Measurements from ENCODE around the gene PFN1. TPM values are rescaled to one million over a fixed set of nuclear protein-coding genes. Genes with fewer than 3 reads are reported as not detected.

The PFN1 gene
- total RNA-seq, 2 donors from 2014 or later = 880 to 935 TPM

- Mint-ChIP-seq H3K4me1 (peaks cover 30% of the 10 kb centered on the region), H3K27ac (peak overlapping the region; percentile 89), H3K36me3 (ENCODE audit: low read depth) (peaks cover 48% of the 10 kb centered on the region), H3K27me3 (ENCODE audit: insufficient read depth) (no peaks in the 10 kb centered on the region), H3K4me3 (no peak overlapping the region), H3K9me3 (no peaks in the 10 kb centered on the region)
- H3K9me3 ChIP-seq (ENCODE audit: control insufficient read depth, low read length) = no peaks in the 10 kb centered on the region
- no peak overlapping the region for H3K4me3 ChIP-seq (ENCODE audit: low read length)
- H3K9ac ChIP-seq (ENCODE audit: extremely low read depth, low read length, poor library complexity, severe bottlenecking) = no peak overlapping the region
- no peak overlapping the region for H3K27ac ChIP-seq (ENCODE audit: low read depth, low read length)
- DNase-seq = no peak
- peaks cover 10% of the 10 kb centered on the region for H3K4me1 ChIP-seq (ENCODE audit: control insufficient read depth, insufficient read depth, low read length)
- WGBS, 2 experiments (ENCODE audit: insufficient coverage in 1 of 2, insufficient read length in 1 of 2) = 93 to 100% methylated on average over 1 to 3 of the region's 3 CpGs
- TF ChIP-seq, protein P1, sequence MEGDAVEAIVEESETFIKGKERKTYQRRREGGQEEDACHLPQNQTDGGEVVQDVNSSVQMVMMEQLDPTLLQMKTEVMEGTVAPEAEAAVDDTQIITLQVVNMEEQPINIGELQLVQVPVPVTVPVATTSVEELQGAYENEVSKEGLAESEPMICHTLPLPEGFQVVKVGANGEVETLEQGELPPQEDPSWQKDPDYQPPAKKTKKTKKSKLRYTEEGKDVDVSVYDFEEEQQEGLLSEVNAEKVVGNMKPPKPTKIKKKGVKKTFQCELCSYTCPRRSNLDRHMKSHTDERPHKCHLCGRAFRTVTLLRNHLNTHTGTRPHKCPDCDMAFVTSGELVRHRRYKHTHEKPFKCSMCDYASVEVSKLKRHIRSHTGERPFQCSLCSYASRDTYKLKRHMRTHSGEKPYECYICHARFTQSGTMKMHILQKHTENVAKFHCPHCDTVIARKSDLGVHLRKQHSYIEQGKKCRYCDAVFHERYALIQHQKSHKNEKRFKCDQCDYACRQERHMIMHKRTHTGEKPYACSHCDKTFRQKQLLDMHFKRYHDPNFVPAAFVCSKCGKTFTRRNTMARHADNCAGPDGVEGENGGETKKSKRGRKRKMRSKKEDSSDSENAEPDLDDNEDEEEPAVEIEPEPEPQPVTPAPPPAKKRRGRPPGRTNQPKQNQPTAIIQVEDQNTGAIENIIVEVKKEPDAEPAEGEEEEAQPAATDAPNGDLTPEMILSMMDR (conservative IDR thresholded peaks at IDR 0.05) = no peak
- no peaks in the 10 kb centered on the region for H3K27me3 ChIP-seq (ENCODE audit: control insufficient read depth, insufficient read depth, low read length, poor library complexity, severe bottlenecking)
- H3K36me3 ChIP-seq (ENCODE audit: control insufficient read depth, insufficient read depth, low read length) = peaks cover 47% of the 10 kb centered on the region
Observed at GRCh38 chr17:4944163-4944553, 4.2 kb downstream of the PFN1 start.

- Mint-ChIP-seq H3K27me3 (ENCODE audit: insufficient read depth) (no peaks in the 10 kb centered on the region), H3K9me3 (no peaks in the 10 kb centered on the region), H3K36me3 (ENCODE audit: low read depth) (peaks cover 51% of the 10 kb centered on the region), H3K4me1 (peaks cover 40% of the 10 kb centered on the region), H3K4me3 (peak overlapping the region; percentile 94), H3K27ac (peak overlapping the region; percentile 10)
- Histone ChIP-seq H3K36me3 (ENCODE audit: control insufficient read depth, insufficient read depth, low read length) (peaks cover 51% of the 10 kb centered on the region), H3K9ac (ENCODE audit: extremely low read depth, low read length, poor library complexity, severe bottlenecking) (no peak overlapping the region), H3K9me3 (ENCODE audit: control insufficient read depth, low read length) (no peaks in the 10 kb centered on the region), H3K4me1 (ENCODE audit: control insufficient read depth, insufficient read depth, low read length) (peaks cover 16% of the 10 kb centered on the region), H3K27ac (ENCODE audit: low read depth, low read length) (no peak overlapping the region), H3K27me3 (ENCODE audit: control insufficient read depth, insufficient read depth, low read length, poor library complexity, severe bottlenecking) (no peaks in the 10 kb centered on the region), H3K4me3 (ENCODE audit: low read length) (no peak overlapping the region)
- WGBS, 2 experiments (ENCODE audit: insufficient coverage in 1 of 2, insufficient read length in 1 of 2) = 92 to 93% methylated on average over 10 to 13 of the region's 13 CpGs
- no peak for DNase-seq
- TF ChIP-seq, protein P1 (conservative IDR thresholded peaks at IDR 0.05) = no peak
Observed at GRCh38 chr17:4942760-4943508, 5.4 kb downstream of the PFN1 start.

DNA sequence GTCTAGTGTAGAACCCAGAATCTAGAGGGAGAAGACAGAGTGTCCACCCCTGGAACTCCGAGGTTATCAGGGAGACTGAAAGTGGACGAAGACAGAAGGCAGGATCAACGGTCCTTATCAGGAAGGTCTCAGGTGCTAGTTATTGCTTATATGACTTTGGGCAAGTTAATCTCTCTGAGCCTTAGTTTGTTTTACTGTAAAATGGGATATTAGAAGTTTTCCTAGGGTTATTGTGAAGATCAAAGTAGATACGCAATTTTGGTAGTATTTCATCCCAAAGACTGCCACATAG is 7.1 kb downstream of the PFN1 start:
- H3K27me3 Mint-ChIP-seq (ENCODE audit: insufficient read depth) = no peaks in the 10 kb centered on the region
- H3K27ac Mint-ChIP-seq = peak overlapping the region; percentile 99
- WGBS, 2 experiments (ENCODE audit: insufficient coverage in 1 of 2, insufficient read length in 1 of 2) = 77 to 80% methylated on average over 4 of the region's 4 CpGs
- H3K4me3 ChIP-seq (ENCODE audit: low read length) = peak overlapping the region; percentile 98
- H3K9me3 ChIP-seq (ENCODE audit: control insufficient read depth, low read length) = no peaks in the 10 kb centered on the region
- H3K9ac ChIP-seq (ENCODE audit: extremely low read depth, low read length, poor library complexity, severe bottlenecking) = peak overlapping the region; percentile 84
- TF ChIP-seq, protein P1 (conservative IDR thresholded peaks at IDR 0.05) = no peak
- peak overlapping the region; percentile 94 for H3K4me3 Mint-ChIP-seq
- peaks cover 34% of the 10 kb centered on the region for H3K4me1 Mint-ChIP-seq
- no peaks in the 10 kb centered on the region for H3K9me3 Mint-ChIP-seq
- H3K27me3 ChIP-seq (ENCODE audit: control insufficient read depth, insufficient read depth, low read length, poor library complexity, severe bottlenecking) = no peaks in the 10 kb centered on the region
- DNase-seq = no peak
- H3K36me3 ChIP-seq (ENCODE audit: control insufficient read depth, insufficient read depth, low read length) = peaks cover 54% of the 10 kb centered on the region
- H3K36me3 Mint-ChIP-seq (ENCODE audit: low read depth) = peaks cover 51% of the 10 kb centered on the region
- no peak overlapping the region for H3K27ac ChIP-seq (ENCODE audit: low read depth, low read length)
- H3K4me1 ChIP-seq (ENCODE audit: control insufficient read depth, insufficient read depth, low read length) = peaks cover 16% of the 10 kb centered on the region
